ENCODE results near the gene LAMA2. TPM values are rescaled to one million over a fixed set of nuclear protein-coding genes. Genes with fewer than 3 reads are reported as not detected.

The LAMA2 gene
- total RNA-seq, 1 donor from 2014 or later, result 0.47 TPM

DNA sequence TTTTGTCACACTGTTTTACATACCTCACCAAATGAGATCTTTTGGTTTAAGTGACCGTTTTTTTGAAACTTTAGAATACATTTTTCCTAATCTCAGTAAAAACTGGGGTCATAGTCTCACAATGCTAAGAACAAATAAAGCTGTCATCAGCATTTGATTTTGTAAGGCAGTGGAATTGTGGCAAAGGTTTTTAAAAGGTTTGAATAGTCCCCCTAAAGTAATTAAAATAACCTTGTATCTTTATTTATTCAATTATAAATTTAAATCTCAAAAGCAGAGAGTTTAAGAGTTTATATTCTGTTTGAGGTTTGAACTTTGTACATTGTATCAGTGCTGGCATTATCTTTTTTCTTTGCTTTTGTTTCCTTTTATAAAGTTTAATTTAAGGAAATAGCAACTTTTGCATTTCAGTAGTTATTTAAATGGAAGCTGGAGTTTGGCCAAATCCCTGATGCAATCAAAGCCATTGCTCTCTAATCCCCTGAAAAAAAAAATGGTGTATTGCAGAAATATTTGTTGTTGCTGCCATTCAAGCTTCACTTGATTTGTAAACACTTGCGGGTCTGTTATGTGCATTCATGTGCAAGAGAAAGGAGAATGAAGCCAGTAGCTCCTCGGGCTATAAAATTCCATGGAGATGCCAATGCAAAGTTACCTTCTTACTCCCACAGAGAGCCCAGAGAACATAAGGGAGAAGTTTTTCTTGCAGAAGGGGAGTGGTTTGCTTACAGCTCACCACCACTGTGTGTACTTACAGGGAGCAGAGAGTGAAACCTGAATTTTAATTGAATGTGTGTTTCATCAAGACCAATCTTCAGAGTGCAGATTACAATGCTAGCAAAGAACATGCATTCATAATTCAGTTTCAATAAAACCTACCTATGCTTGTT lies 435.2 kb downstream of the LAMA2 start:
- H3K36me3 Mint-ChIP-seq (ENCODE audit: low read depth), result no peaks in the 10 kb centered on the region
- no peak for DNase-seq (ENCODE audit: low read depth, low spot score)
- H3K4me1 Mint-ChIP-seq, result peaks cover 11% of the 10 kb centered on the region
- H3K4me3 Mint-ChIP-seq, result no peak overlapping the region
- H3K27me3 Mint-ChIP-seq (ENCODE audit: low read depth), result no peaks in the 10 kb centered on the region
- TF ChIP-seq, protein P1, sequence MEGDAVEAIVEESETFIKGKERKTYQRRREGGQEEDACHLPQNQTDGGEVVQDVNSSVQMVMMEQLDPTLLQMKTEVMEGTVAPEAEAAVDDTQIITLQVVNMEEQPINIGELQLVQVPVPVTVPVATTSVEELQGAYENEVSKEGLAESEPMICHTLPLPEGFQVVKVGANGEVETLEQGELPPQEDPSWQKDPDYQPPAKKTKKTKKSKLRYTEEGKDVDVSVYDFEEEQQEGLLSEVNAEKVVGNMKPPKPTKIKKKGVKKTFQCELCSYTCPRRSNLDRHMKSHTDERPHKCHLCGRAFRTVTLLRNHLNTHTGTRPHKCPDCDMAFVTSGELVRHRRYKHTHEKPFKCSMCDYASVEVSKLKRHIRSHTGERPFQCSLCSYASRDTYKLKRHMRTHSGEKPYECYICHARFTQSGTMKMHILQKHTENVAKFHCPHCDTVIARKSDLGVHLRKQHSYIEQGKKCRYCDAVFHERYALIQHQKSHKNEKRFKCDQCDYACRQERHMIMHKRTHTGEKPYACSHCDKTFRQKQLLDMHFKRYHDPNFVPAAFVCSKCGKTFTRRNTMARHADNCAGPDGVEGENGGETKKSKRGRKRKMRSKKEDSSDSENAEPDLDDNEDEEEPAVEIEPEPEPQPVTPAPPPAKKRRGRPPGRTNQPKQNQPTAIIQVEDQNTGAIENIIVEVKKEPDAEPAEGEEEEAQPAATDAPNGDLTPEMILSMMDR (conservative IDR thresholded peaks at IDR 0.05), result no peak
- H3K27ac Mint-ChIP-seq (ENCODE audit: unreplicated experiment), result no peak overlapping the region
- H3K9me3 Mint-ChIP-seq, result no peaks in the 10 kb centered on the region

DNA sequence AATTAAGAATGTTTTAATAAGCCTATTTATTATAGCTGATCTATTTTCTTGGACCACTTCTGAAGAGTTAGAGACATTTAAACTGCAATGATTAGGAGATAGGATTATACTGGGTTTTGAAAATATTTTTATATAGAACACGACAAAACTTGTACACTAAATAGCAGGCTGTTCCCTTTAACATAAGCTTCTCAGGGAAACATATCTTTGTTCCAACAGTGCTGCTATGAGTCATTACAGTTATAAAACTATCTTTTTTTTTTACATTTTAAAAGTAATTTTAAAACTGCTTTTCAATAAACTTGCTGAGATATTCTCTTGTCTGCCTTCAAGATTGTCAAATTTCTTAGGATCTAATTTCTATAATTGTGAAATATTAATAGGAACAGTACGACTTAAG lies 438.0 kb downstream of the LAMA2 start:
- Mint-ChIP-seq H3K36me3 (ENCODE audit: low read depth) (no peaks in the 10 kb centered on the region), H3K27ac (ENCODE audit: unreplicated experiment) (no peak overlapping the region)

DNA sequence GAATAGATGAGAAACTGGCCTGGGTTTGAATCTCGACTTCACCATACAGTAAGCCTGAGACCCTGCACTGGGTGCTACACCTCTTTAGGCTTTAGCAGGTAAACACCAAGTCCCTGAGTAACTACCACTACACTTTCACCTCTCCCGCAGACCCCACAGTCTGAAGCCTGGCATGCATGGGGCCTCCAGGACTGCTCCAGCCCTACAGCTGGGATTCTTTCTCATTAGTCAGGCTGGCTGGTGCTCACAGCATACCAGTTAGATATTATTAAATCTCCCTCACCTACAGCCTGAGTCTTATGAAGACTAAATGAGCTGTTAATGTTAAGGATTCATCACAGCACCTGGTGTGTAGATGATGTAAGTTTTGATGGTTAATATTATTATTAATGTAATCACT lies 438.4 kb downstream of the LAMA2 start:
- no peak overlapping the region for H3K4me3 Mint-ChIP-seq

More for the DNA sequence above, 438.0 kb downstream of the LAMA2 start:
- no peaks in the 10 kb centered on the region for H3K9me3 Mint-ChIP-seq
- no peak for DNase-seq (ENCODE audit: low read depth, low spot score)
- TF ChIP-seq, protein P1 (conservative IDR thresholded peaks at IDR 0.05), result no peak
- peaks cover 11% of the 10 kb centered on the region for H3K4me1 Mint-ChIP-seq
- no peaks in the 10 kb centered on the region for H3K27me3 Mint-ChIP-seq (ENCODE audit: low read depth)
- no peak overlapping the region for H3K4me3 Mint-ChIP-seq

DNA sequence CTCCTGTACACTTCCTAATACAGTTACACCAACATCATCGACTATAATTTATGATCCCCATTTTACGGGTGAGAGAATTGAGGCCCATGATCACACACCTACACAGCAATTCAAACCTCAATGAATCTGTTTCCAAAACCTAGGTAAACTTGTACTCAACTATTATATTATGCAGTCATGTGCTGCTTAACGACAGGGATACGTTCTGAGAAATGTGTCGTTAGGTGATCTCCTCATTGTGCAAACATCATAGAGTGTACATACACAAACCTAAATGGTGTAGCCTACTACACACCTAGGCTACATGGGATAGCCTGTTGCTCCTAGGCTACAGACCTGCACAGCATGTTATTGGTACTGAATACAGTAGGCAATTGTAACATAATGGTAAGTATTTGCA lies 441.4 kb downstream of the LAMA2 start:
- TF ChIP-seq, protein P1 (conservative IDR thresholded peaks at IDR 0.05), result no peak
- DNase-seq (ENCODE audit: low read depth, low spot score), result no peak
- no peaks in the 10 kb centered on the region for H3K9me3 Mint-ChIP-seq
- H3K27ac Mint-ChIP-seq (ENCODE audit: unreplicated experiment), result no peak overlapping the region
- H3K27me3 Mint-ChIP-seq (ENCODE audit: low read depth), result no peaks in the 10 kb centered on the region
- H3K4me3 Mint-ChIP-seq, result no peak overlapping the region
- H3K4me1 Mint-ChIP-seq, result no peaks in the 10 kb centered on the region
- H3K36me3 Mint-ChIP-seq (ENCODE audit: low read depth), result no peaks in the 10 kb centered on the region

More for the DNA sequence above, 438.4 kb downstream of the LAMA2 start:
- H3K27ac Mint-ChIP-seq (ENCODE audit: unreplicated experiment), result no peak overlapping the region
- TF ChIP-seq, protein P1 (conservative IDR thresholded peaks at IDR 0.05), result no peak
- H3K9me3 Mint-ChIP-seq, result no peaks in the 10 kb centered on the region
- DNase-seq (ENCODE audit: low read depth, low spot score), result no peak
- H3K27me3 Mint-ChIP-seq (ENCODE audit: low read depth), result no peaks in the 10 kb centered on the region
- no peaks in the 10 kb centered on the region for H3K36me3 Mint-ChIP-seq (ENCODE audit: low read depth)
- H3K4me1 Mint-ChIP-seq, result peaks cover 11% of the 10 kb centered on the region

DNA sequence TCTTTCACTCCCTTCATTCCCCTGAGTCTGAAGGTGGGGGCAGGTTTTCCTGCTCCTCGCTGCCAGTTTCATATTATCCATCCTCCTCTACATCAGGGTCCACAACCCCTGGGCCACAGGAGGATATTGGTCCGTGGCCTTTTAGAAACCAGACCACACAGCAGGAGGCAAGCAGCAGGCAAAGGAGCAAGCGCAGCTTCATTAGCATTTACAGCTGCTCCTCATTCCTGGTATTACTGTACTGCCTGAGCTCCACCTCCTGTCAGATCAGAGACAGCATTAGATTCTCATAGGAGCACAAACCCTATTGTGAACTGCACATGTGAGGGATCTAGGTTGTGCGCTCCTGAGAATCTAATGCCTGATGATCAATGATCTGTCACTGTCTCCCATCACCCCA lies 446.7 kb downstream of the LAMA2 start:
- Mint-ChIP-seq H3K27ac (ENCODE audit: unreplicated experiment) (no peak overlapping the region), H3K9me3 (no peaks in the 10 kb centered on the region), H3K4me1 (no peaks in the 10 kb centered on the region), H3K27me3 (ENCODE audit: low read depth) (no peaks in the 10 kb centered on the region), H3K4me3 (no peak overlapping the region), H3K36me3 (ENCODE audit: low read depth) (no peaks in the 10 kb centered on the region)
- DNase-seq (ENCODE audit: low read depth, low spot score), result no peak
- TF ChIP-seq, protein P1 (conservative IDR thresholded peaks at IDR 0.05), result no peak
